HUES6 (cell line): ENCODE results near the gene GRIFIN.

ENCODE experiments used
- H3K27ac ChIP-seq: 2 replicates; pipeline ENCODE4 v1.7.0; 2013; ENCODE audit warnings: low read depth, mild to moderate bottlenecking, low read length, inconsistent platforms
- H3K27me3 ChIP-seq: 2 replicates; pipeline ENCODE4 v1.6.1; 2013; ENCODE audit warnings: low read length; ENCODE audit not compliant: control insufficient read depth, insufficient read depth
- H3K36me3 ChIP-seq: 2 replicates; pipeline ENCODE4 v1.6.1; 2013; ENCODE audit warnings: low read length; ENCODE audit not compliant: control insufficient read depth, insufficient read depth
- H3K4me1 ChIP-seq: 2 replicates; pipeline ENCODE4 v1.6.1; 2013; ENCODE audit warnings: low read length; ENCODE audit not compliant: control insufficient read depth, insufficient read depth
- H3K4me3 ChIP-seq: 2 replicates; pipeline ENCODE4 v1.5.1; 2013; ENCODE audit warnings: low read depth, low read length
- H3K9ac ChIP-seq: one replicate; pipeline ENCODE4 v1.6.1; 2013; ENCODE audit warnings: mild to moderate bottlenecking, low read length
- H3K9me3 ChIP-seq: 2 replicates; pipeline ENCODE4 v1.6.1; 2013; ENCODE audit warnings: low read depth, low read length; ENCODE audit not compliant: control insufficient read depth, insufficient read depth

Gene GRIFIN, protein sequence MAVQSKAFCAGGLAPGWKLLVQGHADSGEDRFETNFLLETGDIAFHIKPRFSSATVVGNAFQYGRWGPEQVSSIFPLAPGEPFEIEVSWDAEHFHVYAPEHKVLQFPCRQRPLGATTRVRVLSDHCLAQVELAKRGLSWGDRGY

DNA sequence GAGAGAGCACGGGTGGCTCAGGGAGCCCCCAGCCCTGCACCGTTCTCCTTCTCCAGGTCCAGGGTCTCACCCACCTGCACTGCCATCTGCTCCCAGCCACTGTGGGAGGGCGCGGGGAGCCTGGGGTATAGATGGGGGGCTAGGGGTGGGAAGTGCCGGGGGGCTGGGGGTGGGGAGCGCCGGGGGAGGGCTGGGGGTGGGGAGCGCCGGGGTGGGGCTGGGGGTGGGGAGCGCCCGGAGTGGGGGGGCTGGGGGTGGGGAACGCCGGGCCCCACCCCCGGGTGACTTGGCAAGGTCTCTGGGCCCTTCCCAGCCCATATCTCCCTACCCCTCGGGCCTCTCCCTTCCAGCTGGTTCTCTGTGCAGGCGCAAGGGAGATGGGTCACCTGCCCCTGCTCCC, at the start of gene GRIFIN:
Gene GRIFIN (minus strand): TSS at position 101 of the 400 bp plus-strand sequence. CDS start 15 bp downstream, at position 86.
- Histone ChIP-seq H3K27me3 (no peaks in the 10 kb centered on the region), H3K4me1 (peaks cover 23% of the 10 kb centered on the region), H3K9ac (no peak within 1 kb of the TSS), H3K9me3 (no peaks in the 10 kb centered on the region), H3K27ac (no peak within 1 kb of the TSS), H3K36me3 (no peaks in the 10 kb centered on the region), H3K4me3 (no peak within 1 kb of the TSS)

DNA sequence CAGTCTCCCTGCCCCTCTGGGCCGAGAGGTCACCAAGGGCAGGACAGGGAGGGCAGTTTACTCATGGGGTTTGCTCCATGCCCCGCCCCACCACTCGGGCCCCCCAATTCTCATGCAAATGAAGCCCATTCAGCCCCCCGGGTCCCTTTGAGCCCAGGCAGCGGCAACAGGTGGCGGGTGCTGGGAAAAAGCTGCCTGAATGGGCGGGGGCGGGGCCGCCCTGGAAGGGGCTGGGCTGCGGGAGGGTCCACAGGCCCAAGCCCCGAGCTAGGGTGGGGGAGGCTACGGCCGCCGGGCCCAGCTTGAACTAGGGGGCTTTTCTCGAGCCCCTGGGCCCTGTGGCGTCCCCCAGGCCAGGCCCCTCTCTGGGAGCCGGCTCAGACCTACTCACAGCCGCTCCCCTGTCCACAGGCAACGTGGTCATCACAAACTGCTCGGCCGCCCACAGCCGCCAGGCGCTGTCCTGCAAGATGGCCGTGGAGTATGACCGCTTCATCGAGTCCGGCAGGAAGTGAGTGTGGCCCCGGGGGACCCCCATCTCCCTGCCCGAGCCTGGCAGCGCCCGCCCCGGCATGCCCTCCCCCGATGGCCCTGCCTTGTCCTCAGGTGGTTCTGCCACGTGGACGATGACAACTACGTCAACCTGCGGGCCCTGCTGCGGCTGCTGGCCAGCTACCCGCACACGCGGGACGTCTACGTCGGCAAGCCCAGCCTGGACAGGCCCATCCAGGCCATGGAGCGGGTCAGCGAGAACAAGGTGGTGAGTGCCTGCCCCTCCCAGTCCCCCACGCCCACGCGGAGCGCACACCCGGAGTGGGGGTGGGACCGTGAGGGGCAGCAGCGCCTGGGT, 48.8 kb upstream of the GRIFIN start:
- Histone ChIP-seq H3K27ac (peak overlapping the region; percentile 85), H3K36me3 (peaks cover 20% of the 10 kb centered on the region), H3K9ac (peak overlapping the region; percentile 72)

DNA sequence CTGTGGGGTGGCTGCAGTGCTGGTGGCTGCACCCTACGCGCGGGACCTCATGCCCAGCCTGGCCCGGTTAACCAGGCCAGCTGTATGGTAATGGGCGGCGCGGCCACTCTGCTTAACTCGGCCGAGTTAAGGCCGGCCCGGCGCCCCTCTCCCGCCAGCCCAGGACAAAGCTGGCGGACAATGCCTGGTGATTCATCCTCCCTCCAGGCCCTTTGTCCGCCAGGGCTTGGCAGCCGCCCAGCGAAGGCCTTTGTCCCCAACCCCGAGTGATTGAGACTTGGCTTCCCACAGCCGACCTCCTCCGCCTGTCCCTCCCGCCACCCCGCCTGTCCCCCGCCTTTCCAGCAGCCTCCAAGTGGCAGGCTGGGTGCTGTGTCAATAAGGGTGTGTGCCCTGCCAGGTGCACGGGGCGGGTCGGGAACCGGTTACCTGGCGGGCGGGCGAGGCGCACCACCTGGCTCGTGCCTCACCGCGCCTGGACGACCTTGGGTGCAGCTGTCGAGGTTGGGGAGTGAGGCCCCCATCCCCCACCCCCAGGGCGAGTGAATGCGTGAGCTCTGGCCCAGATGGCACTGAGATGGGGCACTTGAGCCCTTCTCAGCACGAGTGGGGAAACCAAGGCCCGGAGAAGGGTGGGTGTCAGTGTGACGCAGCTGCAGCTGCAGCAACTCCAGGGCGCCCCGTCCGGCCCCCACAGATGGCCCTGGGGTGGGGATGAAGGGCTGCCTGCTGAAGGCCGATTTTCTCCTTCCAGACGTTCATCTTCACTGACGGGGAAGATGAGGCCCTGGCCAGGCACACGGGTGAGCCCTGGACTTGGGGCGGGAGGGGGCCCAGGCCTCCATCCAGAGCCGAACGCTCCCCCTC, 48.0 kb upstream of the GRIFIN start:
- H3K36me3 ChIP-seq: peaks cover 20% of the 10 kb centered on the region
- peak overlapping the region; percentile 39 for H3K4me3 ChIP-seq
- peaks cover 36% of the 10 kb centered on the region for H3K27me3 ChIP-seq
- peak overlapping the region; percentile 72 for H3K9ac ChIP-seq
- H3K27ac ChIP-seq: peak overlapping the region; percentile 85
- no peaks in the 10 kb centered on the region for H3K9me3 ChIP-seq
- H3K4me1 ChIP-seq: peaks cover 82% of the 10 kb centered on the region

More for the DNA sequence above, 48.8 kb upstream of the GRIFIN start:
- Histone ChIP-seq H3K9me3 (no peaks in the 10 kb centered on the region), H3K4me3 (peak overlapping the region; percentile 39), H3K4me1 (peaks cover 82% of the 10 kb centered on the region), H3K27me3 (peaks cover 34% of the 10 kb centered on the region)

DNA sequence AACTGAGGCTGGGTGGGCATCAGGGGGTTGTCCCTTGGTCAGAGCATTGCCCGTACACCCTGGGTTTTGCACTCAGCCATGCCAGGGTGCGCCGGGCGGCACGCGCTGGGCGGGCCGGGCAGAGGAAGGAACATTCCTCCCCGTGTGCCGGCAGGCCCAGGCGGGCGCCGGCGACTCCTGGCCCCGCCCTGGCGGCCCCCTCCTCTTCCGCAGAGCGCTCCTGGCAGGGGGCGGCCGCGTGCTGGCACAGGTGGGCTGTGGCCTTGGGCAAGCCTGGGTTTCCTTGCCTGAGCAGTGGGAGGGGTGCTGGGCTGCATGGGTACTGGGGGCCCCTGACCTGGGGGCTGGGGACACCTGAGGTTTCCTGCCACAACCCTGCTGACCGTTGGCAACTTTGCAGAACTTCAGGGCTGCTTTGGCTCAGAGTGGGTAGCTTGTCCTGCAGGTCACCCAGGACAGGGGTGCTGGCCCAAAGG, 47.3 kb upstream of the GRIFIN start:
- Histone ChIP-seq H3K4me3 (peak overlapping the region; percentile 39), H3K27ac (peak overlapping the region; percentile 85), H3K36me3 (peaks cover 17% of the 10 kb centered on the region), H3K9me3 (no peaks in the 10 kb centered on the region), H3K9ac (peak overlapping the region; percentile 72), H3K27me3 (peaks cover 42% of the 10 kb centered on the region), H3K4me1 (peaks cover 80% of the 10 kb centered on the region)

DNA sequence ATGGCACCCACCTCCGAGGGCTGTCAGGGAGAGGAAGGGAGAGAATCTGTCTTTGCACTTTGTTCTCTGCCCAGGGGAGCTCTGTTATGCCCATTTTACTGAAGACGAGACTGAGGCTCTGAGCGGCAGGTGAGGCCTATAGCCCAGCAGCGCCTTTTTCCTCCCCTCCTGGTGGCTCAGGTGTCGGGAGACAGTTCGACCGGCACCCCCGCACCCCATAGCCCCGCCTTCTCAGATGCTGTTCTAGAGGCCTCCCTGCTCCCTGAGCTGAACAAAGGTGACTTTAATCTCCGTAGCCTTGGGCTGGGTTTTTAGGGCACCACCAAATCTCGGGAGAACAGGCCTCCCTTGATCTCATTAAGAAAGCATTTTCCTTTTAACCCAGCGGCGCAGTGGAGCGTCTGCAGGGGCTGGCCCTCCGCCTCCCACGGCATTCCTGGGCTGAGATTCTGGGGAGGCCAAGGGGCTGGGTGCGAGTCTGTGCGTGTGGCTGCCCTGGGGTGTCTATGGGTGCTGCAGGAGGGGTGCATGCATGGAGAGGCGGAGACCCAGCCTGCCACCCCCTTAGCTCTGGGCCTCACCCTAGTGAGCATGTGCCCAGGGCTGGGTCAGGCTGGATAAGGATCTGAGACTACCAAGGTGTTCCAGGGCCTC, 46.7 kb upstream of the GRIFIN start:
- Histone ChIP-seq H3K27ac (peak overlapping the region; percentile 85; the same call in 1 of the 2 replicates), H3K27me3 (peaks cover 48% of the 10 kb centered on the region), H3K4me3 (peak overlapping the region; percentile 39), H3K36me3 (peaks cover 16% of the 10 kb centered on the region), H3K9me3 (no peaks in the 10 kb centered on the region), H3K9ac (peak overlapping the region; percentile 63), H3K4me1 (peaks cover 80% of the 10 kb centered on the region)

DNA sequence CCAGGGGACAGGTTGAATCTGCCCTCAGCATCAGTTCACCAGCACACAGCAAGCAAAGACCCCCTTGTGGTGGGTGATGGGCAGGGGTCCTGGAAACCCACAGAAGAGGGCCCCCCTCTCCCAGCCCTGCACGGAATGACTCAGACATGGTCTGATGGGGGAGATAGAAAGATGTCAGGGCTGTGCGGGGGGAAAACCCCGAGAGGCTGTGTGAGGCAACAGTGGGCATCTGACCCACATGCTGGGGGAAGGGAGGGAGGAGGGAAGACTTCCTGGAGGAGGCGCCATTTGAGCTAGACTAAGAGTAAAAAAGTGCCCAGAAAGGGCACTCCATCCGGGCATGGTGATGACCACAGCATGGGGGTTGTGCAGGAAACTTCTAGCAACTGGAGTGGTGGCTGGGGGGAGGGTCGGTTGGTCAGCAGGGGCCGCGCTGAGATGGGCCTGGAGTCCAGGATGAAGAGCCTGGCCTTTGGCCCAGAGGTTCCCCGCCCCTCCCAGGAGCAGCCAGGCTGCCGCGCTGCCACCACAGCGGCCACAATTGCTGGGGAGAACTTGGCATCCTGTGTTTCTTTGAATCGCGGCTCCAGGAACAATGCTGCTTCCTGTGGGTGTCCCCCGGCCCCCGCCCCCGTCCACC, 45.9 kb upstream of the GRIFIN start:
- peak overlapping the region; percentile 40; the same call in 1 of the 2 replicates for H3K4me3 ChIP-seq
- peaks cover 56% of the 10 kb centered on the region for H3K27me3 ChIP-seq
- peaks cover 80% of the 10 kb centered on the region for H3K4me1 ChIP-seq
- H3K9ac ChIP-seq: no peak overlapping the region
- peaks cover 12% of the 10 kb centered on the region for H3K36me3 ChIP-seq
- no peaks in the 10 kb centered on the region for H3K9me3 ChIP-seq
- H3K27ac ChIP-seq: no peak overlapping the region

DNA sequence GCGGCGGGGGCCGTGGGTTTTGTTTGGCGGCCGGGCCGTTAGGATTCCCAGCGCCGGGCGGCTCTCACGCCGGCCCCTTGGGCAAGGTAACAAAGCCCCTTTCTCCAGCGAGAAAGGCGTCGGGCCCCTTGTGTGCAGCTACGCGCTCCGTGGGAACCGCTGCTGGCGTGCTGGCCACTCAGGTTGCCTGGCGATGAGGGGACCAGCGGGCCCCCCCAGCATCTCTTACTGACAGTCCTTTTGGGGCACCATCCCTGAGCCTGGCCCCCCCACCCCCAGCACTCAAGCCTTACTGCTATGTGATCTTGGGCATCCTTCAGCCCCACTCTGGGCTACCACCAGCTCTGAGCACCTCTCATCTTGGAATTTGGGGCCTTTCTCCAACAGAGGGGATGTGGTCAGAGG, 45.1 kb upstream of the GRIFIN start:
- peaks cover 5% of the 10 kb centered on the region for H3K36me3 ChIP-seq
- H3K4me3 ChIP-seq: peak overlapping the region; percentile 40; the same call in 1 of the 2 replicates
- no peak overlapping the region for H3K9ac ChIP-seq
- H3K27me3 ChIP-seq: peaks cover 57% of the 10 kb centered on the region
- no peaks in the 10 kb centered on the region for H3K9me3 ChIP-seq
- no peak overlapping the region for H3K27ac ChIP-seq
- peaks cover 80% of the 10 kb centered on the region for H3K4me1 ChIP-seq

DNA sequence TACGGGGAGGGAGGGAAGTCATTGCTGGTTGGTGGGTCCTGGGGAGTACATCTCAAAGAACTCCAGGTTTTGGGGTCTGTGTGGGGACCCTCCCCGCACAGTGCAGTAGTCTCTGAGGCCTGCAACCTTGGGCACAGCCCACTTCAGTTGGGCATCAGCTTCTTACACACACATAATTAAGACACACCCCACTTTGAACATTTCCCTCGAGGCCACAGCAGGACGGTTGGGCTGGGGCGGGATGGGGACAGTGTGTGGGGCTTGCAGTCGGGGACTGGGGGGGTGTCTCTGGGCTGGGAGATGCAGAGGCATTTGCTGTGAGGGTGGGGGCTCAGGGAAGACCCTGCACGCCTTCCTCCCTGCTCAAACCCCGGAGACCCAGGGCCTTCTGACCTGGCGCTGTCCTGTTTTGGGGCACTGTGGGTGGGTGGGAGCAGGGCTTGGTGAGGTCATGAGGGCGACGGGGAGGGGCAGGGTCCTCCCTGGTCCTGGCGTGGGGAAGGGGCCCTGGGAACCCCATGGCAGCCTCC, 44.6 kb upstream of the GRIFIN start:
- Histone ChIP-seq H3K27ac (no peak overlapping the region), H3K4me1 (peaks cover 80% of the 10 kb centered on the region)

DNA sequence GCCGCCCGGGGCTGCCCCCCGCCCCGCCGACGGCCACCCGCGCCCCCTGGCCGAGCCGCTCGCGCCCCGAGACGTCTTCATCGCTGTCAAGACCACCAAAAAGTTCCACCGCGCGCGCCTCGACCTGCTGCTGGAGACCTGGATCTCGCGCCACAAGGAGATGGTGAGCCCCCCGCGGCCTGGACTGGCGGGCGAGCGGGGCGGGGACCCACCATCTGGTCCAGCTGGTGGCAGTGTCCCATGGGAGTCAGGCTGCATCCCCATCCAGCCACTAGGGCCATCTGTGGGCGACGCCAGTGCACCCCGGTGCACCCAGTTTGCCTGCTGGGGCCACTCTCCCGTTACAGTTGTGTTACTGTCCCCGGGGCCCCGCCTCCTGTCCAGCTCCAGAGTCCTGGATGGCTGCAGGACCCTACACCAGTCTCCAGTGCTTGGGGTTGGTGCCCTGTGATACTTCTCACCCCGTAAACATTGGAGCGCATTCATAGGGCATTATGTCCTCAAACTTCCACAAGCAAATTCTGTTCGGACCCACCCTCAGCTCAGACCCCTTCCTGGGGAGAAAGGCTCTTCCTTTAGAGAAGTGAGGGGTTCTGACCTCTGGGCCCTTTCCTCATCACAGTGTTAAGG, 44.0 kb upstream of the GRIFIN start:
- no peak overlapping the region for H3K27ac ChIP-seq
- H3K4me1 ChIP-seq: peaks cover 77% of the 10 kb centered on the region
- peak overlapping the region; percentile 53 for H3K9ac ChIP-seq
- no peaks in the 10 kb centered on the region for H3K36me3 ChIP-seq
- peaks cover 57% of the 10 kb centered on the region for H3K27me3 ChIP-seq
- no peaks in the 10 kb centered on the region for H3K9me3 ChIP-seq
- H3K4me3 ChIP-seq: peak overlapping the region; percentile 61

More for the DNA sequence above, 44.6 kb upstream of the GRIFIN start:
- H3K9ac ChIP-seq: peak overlapping the region; percentile 53
- peaks cover 4% of the 10 kb centered on the region; the same call in 1 of the 2 replicates for H3K36me3 ChIP-seq
- H3K4me3 ChIP-seq: peak overlapping the region; percentile 61
- H3K27me3 ChIP-seq: peaks cover 57% of the 10 kb centered on the region
- H3K9me3 ChIP-seq: no peaks in the 10 kb centered on the region
